Activated naive CD4-positive, alpha-beta T cell treated with anti-CD3 and anti-CD28 coated beads, Interleukin-2, amount 50 U/mL, for 72 hours (primary cell): ENCODE data around the gene SLC1A7. TPM values are rescaled to one million over a fixed set of nuclear protein-coding genes. Genes with fewer than 3 reads are reported as not detected.

Experiments used
- ATAC-seq, 2 donors: fragments of 150-1000 bp; cut with Tn5 transposase; 2 replicates each; pipeline ENCODE4 v1.10.0; 2021; ENCODE audit warnings: mild to moderate bottlenecking in 2 of 2, moderate library complexity in 2 of 2
- DNase-seq, 2 donors: peaks; one replicate each; pipeline ENCODE4 v3.0.0; 2021 to 2022; ENCODE audit warnings: low spot score in 2 of 2
- H3K27ac Mint-ChIP-seq, 2 donors: one replicate each; pipeline ENCODE4 v1.8.0; 2022; ENCODE audit warnings: mild to moderate bottlenecking in 2 of 2, mixed read lengths in 2 of 2
- H3K36me3 Mint-ChIP-seq, 2 donors: one replicate each; pipeline ENCODE4 v1.8.0; 2022; ENCODE audit warnings: mixed read lengths in 2 of 2
- H3K9me3 Mint-ChIP-seq, 2 donors: one replicate each; pipeline ENCODE4 v1.8.0; 2022; ENCODE audit warnings: mixed read lengths in 2 of 2
- total RNA-seq, 2 donors: library from RNA; stranded (reverse); gene quantifications; one replicate each; pipeline ENCODE4 v1.2.3, GENCODE V29; 2022

Gene SLC1A7
- total RNA-seq, 2 donors from 2014 or later: not detected

- no peak for DNase-seq
- no peak for ATAC-seq
- H3K9me3 Mint-ChIP-seq: no peaks in the 10 kb centered on the region
- H3K27ac Mint-ChIP-seq: peak overlapping the region in 1 of 2 donors; percentile 25
- H3K36me3 Mint-ChIP-seq: peaks cover 0 to 19% of the 10 kb centered on the region in 2 donors
Measured at GRCh38 chr1:53048960-53049573, 93.4 kb downstream of the SLC1A7 start.

DNA sequence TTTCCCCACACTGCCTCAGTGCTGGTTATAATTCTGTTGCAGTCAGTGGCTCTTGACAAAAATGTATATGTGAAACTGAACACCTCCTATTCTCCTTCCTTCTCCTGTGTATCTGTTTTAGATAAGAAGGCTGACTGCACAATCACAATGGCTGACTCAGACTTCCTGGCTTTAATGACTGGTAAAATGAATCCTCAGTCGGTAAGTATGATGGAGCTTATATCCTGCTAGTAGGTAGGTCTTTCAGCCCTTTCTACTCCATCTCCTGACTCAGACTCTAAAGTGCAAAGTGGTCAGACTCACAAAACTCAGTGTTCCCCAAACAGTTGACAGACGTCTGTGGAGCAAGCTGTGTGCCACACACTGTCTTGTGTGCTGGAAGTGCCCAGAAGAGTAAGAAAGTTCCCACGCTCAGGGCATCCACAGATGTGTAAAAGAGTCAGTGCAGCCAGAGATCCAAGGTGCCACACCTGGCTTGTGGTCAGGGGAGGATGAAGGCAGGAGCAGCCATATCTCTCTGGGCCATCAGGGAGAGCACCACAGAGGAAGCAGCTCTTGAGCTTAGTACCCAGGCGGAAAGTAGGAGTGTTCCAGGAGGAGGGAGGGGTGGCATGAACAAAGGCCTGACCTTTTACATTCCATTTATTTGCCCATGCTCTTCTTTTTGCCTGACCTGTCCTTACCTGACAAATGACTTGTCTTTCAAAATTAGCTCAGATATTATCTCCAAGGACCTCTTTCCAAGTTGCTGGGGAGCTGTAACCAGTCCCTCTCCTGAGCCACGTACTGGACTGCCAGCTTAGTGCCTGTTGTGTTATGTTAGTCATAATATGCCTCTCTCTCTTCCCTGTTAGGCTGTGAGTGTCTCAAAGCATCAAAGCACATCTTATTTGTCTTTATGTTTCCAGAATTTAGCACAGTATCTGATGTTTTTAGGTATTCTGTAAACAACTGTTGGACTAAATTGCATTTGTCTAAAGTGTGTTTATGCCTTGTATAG, 94.4 kb downstream of the SLC1A7 start:
- ATAC-seq: peak; percentile 94
- Mint-ChIP-seq H3K27ac (peak overlapping the region in 1 of 2 donors; percentile 61), H3K36me3 (peaks cover 0 to 11% of the 10 kb centered on the region in 2 donors), H3K9me3 (no peaks in the 10 kb centered on the region)
- DNase-seq: no peak

DNA sequence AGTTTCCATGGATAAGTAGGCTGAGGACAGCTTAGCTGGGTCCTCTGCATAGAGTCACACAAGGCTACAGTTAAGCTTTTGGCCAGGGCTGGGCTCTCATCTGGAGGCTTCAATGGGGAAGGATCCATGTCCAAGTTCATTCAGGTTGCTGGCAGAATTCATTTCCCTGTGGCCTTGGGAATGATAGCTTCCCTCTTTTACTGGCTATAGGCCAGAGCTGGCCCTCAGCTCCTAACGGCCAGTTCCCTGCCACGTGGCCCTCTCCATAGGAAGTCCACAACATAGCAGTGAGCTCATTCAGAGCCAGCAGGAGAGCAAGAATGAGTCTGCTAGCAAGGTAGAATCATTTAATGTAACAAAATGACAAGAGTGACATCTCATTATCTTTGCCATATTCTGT, 95.5 kb downstream of the SLC1A7 start:
- H3K9me3 Mint-ChIP-seq: no peaks in the 10 kb centered on the region
- H3K36me3 Mint-ChIP-seq: peaks cover 0 to 6% of the 10 kb centered on the region in 2 donors
- DNase-seq: no peak
- no peak for ATAC-seq
- no peak overlapping the region for H3K27ac Mint-ChIP-seq

GRCh38 chr1:53044926-53045325, 97.5 kb downstream of the SLC1A7 start:
- no peak for DNase-seq
- no peaks in the 10 kb centered on the region for H3K9me3 Mint-ChIP-seq
- peak overlapping the region in 1 of 2 donors; percentile 17 for H3K27ac Mint-ChIP-seq
- ATAC-seq: no peak
- peaks cover 6 to 7% of the 10 kb centered on the region in 2 donors for H3K36me3 Mint-ChIP-seq

DNA sequence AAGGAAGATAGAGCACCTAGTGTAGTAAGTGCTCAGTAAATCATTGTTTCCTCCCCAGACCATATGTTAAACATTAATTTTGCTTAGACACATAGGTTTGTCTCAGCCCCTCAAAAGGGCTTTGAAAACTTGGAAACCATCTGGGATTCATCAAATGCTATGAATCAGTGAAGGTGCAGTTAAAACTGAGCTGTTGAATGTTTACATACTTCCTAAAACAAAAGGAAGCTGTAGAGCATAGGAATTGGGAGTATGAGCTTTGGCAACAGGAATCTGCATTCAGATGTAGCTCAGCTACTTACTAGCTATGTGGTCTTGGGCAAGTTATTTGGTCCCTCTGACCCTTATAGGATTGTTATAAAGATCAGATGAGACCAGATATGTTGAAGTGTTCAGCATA, 99.2 kb downstream of the SLC1A7 start:
- no peak overlapping the region for H3K27ac Mint-ChIP-seq
- no peaks in the 10 kb centered on the region for H3K9me3 Mint-ChIP-seq
- peaks cover 5 to 9% of the 10 kb centered on the region in 2 donors for H3K36me3 Mint-ChIP-seq
- no peak for ATAC-seq
- DNase-seq: no peak

- H3K9me3 Mint-ChIP-seq: no peaks in the 10 kb centered on the region
- ATAC-seq: no peak
- no peak for DNase-seq
- H3K36me3 Mint-ChIP-seq: peaks cover 0 to 9% of the 10 kb centered on the region in 2 donors
- no peak overlapping the region for H3K27ac Mint-ChIP-seq
Measured at GRCh38 chr1:53038566-53038965, 103.9 kb downstream of the SLC1A7 start.

Other genes with a start within 250 kb of the SLC1A7 start
- 10 to 100 TPM; 63.8 to 77.5 TPM for gene ECHDC2, start 220.9 kb downstream of the SLC1A7 start, total RNA-seq
- gene SCP2, start 215.4 kb downstream of the SLC1A7 start, total RNA-seq: 10 to 100 TPM; 69.9 to 78.8 TPM
- not detected for gene PODN, start 80.4 kb downstream of the SLC1A7 start, total RNA-seq
- gene CPT2, start 54.2 kb upstream of the SLC1A7 start, total RNA-seq: 10 to 100 TPM; 11.3 to 22.8 TPM
- gene CZIB, start 78.0 kb upstream of the SLC1A7 start, total RNA-seq: 10 to 100 TPM; 40.0 to 67.6 TPM
- gene MAGOH, start 95.9 kb upstream of the SLC1A7 start, total RNA-seq: 10 to 100 TPM; 71.7 to 92.1 TPM
- gene LRP8, start 185.4 kb upstream of the SLC1A7 start, total RNA-seq: 10 to 100 TPM; 39.8 to 43.7 TPM